ENCODE measurements around the gene FCN2. TPM values are rescaled to one million over a fixed set of nuclear protein-coding genes. Genes with fewer than 3 reads are reported as not detected.
A peak's percentile ranks its signal among the peaks of the same experiment; 100 is the strongest.

Gene FCN2
- total and polyA plus RNA-seq, 4 donors, result 23.6 to 186 (median 121) TPM

- H3K9ac ChIP-seq (ENCODE audit: low read depth in 1 of 2, low read length in 2 of 2), result no peak overlapping the region
- H3K9me3 ChIP-seq (ENCODE audit: control insufficient read depth in 4 of 4, low read length in 3 of 4), result no peaks in the 10 kb centered on the region
- TF ChIP-seq, protein P1, sequence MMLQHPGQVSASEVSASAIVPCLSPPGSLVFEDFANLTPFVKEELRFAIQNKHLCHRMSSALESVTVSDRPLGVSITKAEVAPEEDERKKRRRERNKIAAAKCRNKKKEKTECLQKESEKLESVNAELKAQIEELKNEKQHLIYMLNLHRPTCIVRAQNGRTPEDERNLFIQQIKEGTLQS (IDR thresholded peaks at IDR 0.05), result no peak
- no peak for TF ChIP-seq JUND (IDR thresholded peaks at IDR 0.05)
- no peak for TF ChIP-seq HNF4A (conservative IDR thresholded peaks at IDR 0.05)
- no peak for TF ChIP-seq RXRA (IDR thresholded peaks at IDR 0.05)
- no peak for TF ChIP-seq REST (IDR thresholded peaks at IDR 0.05)
- TF ChIP-seq, protein P2, sequence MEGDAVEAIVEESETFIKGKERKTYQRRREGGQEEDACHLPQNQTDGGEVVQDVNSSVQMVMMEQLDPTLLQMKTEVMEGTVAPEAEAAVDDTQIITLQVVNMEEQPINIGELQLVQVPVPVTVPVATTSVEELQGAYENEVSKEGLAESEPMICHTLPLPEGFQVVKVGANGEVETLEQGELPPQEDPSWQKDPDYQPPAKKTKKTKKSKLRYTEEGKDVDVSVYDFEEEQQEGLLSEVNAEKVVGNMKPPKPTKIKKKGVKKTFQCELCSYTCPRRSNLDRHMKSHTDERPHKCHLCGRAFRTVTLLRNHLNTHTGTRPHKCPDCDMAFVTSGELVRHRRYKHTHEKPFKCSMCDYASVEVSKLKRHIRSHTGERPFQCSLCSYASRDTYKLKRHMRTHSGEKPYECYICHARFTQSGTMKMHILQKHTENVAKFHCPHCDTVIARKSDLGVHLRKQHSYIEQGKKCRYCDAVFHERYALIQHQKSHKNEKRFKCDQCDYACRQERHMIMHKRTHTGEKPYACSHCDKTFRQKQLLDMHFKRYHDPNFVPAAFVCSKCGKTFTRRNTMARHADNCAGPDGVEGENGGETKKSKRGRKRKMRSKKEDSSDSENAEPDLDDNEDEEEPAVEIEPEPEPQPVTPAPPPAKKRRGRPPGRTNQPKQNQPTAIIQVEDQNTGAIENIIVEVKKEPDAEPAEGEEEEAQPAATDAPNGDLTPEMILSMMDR (IDR thresholded peaks at IDR 0.05; ENCODE audit: low read depth, low read length, missing input control), result no peak
- TF ChIP-seq EGR1 (IDR thresholded peaks at IDR 0.05; ENCODE audit: low read depth in 2 of 2), result no peak
- TF ChIP-seq YY1 (IDR thresholded peaks at IDR 0.05), result no peak
- no peak for TF ChIP-seq ZBTB33 (IDR thresholded peaks at IDR 0.05)
- no peak for TF ChIP-seq TAF1 (conservative IDR thresholded peaks at IDR 0.05)
- no peak for TF ChIP-seq RAD21 (IDR thresholded peaks at IDR 0.05)
- TF ChIP-seq SP1 (IDR thresholded peaks at IDR 0.05), result no peak
- TF ChIP-seq GABPA (IDR thresholded peaks at IDR 0.05 in 1 of 2, conservative IDR thresholded peaks at IDR 0.05 in 1 of 2), result no peak
- H3K4me3 ChIP-seq (ENCODE audit: low read depth in 1 of 3, low read length in 3 of 3), result no peak overlapping the region
- no peaks in the 10 kb centered on the region for H3K36me3 ChIP-seq (ENCODE audit: control insufficient read depth in 4 of 4, insufficient read depth in 3 of 4, low read depth in 1 of 4, low read length in 3 of 4)
- peak; percentile 27 for DNase-seq (ENCODE audit: low spot score)
- no peak overlapping the region for H3K27ac ChIP-seq (ENCODE audit: low read depth in 1 of 2, low read length in 2 of 2)
- H3K27me3 ChIP-seq (ENCODE audit: control insufficient read depth in 4 of 4, insufficient read depth in 4 of 4, low read length in 3 of 4), result no peaks in the 10 kb centered on the region
- H3K4me1 ChIP-seq (ENCODE audit: control insufficient read depth in 4 of 4, insufficient read depth in 4 of 4, low read length in 3 of 4), result no peaks in the 10 kb centered on the region
- WGBS, result 82% methylated on average over 10 of the region's 10 CpGs
These were observed 9.0 kb downstream of the FCN2 start for GRCh38 chr9:134889386-134890154.

- Histone ChIP-seq H3K36me3 (ENCODE audit: control insufficient read depth in 4 of 4, insufficient read depth in 3 of 4, low read depth in 1 of 4, low read length in 3 of 4) (no peaks in the 10 kb centered on the region), H3K4me3 (ENCODE audit: low read depth in 1 of 3, low read length in 3 of 3) (no peak overlapping the region), H3K27ac (ENCODE audit: low read depth in 1 of 2, low read length in 2 of 2) (no peak overlapping the region), H3K9me3 (ENCODE audit: control insufficient read depth in 4 of 4, low read length in 3 of 4) (peaks cover 0 to 4% (median 0%) of the 10 kb centered on the region in 4 donors), H3K9ac (ENCODE audit: low read depth in 1 of 2, low read length in 2 of 2) (no peak overlapping the region), H3K27me3 (ENCODE audit: control insufficient read depth in 4 of 4, insufficient read depth in 4 of 4, low read length in 3 of 4) (no peaks in the 10 kb centered on the region), H3K4me1 (ENCODE audit: control insufficient read depth in 4 of 4, insufficient read depth in 4 of 4, low read length in 3 of 4) (no peaks in the 10 kb centered on the region)
- no peak for DNase-seq (ENCODE audit: low spot score)
- WGBS, result 77% methylated on average over 5 of the region's 5 CpGs
- no peak for TF ChIP-seq REST (IDR thresholded peaks at IDR 0.05)
- TF ChIP-seq RXRA (IDR thresholded peaks at IDR 0.05), result no peak
- no peak for TF ChIP-seq SP1 (IDR thresholded peaks at IDR 0.05)
- TF ChIP-seq FOXA1 (IDR thresholded peaks at IDR 0.05), result no peak
- no peak for TF ChIP-seq MAX (IDR thresholded peaks at IDR 0.05)
- no peak for TF ChIP-seq RAD21 (IDR thresholded peaks at IDR 0.05)
- TF ChIP-seq HNF4A (conservative IDR thresholded peaks at IDR 0.05), result no peak
- TF ChIP-seq, protein P2 (IDR thresholded peaks at IDR 0.05; ENCODE audit: low read depth, low read length, missing input control), result no peak
- TF ChIP-seq TAF1 (conservative IDR thresholded peaks at IDR 0.05), result no peak
These were observed 9.5 kb downstream of the FCN2 start for GRCh38 chr9:134890155-134890495.

All from liver (tissue), 9 donors.